HG03558 (cell line): Measurements from ENCODE around the gene BHLHE40.
"Not testable (repeated sequence)": the region's sequence is repeated elsewhere in the genome, so short reads cannot be mapped to it uniquely, and the experiment has no call there.

Experiments used
- ATAC-seq: cut with Tn5 transposase; IDR thresholded peaks from one replicate; pipeline ENCODE4 v1.9.1; 2021; ENCODE audit warnings: moderate number of reproducible peaks; ENCODE audit not compliant: unreplicated experiment; ENCODE audit errors: extremely low read depth

BHLHE40 gene

DNA sequence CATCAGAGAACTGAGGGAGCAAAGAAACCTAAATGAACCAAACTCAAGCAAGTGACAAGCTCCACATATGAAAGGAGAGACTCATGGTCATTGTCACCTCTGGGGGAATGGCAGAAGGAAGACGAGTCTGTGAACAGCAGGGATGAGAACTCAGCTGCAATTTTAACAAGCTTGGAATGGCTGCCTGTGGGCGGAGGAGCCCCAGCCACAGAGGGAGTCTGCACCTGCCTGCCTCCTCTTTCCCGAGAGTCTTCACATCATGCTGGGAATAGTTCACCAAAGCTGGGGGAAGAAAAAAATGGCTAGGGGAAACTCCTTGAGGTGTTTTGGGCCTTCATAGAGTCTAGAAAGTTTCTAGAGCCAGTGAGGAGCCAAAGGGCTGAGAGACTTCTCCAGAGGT lies 21.3 kb upstream of the BHLHE40 start:
- ATAC-seq = no peak

DNA sequence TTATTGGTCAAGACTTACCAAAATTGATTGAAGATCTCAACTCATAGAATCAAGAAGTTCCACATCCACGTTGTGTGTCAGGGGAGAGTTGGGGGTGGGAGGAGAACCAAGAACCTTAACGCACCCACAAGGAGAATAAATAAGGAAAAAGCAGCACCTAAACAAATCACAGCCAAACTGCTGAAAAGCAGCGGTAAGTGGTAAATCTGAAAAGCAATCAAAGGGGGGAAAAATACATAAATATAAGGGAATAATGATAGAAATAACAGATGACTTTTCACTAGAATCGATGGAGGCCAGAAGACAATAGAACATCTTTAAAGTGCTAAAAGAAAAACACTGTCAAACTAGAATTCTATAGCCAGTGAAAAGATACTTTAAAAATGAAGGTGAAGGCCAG lies 20.1 kb upstream of the BHLHE40 start:
- ATAC-seq = no peak

DNA sequence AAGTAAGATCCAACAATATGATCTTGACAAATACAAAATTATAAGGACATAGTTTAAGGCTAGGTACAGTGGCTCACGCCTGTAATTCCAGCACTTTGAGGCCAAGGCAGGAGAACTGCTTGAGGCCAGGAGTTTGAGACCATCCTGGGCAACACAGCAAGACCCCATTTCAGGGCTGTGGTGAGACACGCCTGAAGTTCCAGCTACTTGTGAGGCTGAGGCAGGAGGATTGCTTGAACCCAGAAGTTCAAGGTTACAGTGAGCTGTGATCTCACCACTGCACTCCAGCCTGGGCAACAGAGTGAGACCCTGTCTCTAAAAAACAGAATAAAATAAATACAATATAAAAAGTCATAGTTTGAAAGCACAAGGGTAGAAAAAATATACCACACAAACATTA lies 17.4 kb upstream of the BHLHE40 start:
- not testable (repeated sequence) for ATAC-seq

DNA sequence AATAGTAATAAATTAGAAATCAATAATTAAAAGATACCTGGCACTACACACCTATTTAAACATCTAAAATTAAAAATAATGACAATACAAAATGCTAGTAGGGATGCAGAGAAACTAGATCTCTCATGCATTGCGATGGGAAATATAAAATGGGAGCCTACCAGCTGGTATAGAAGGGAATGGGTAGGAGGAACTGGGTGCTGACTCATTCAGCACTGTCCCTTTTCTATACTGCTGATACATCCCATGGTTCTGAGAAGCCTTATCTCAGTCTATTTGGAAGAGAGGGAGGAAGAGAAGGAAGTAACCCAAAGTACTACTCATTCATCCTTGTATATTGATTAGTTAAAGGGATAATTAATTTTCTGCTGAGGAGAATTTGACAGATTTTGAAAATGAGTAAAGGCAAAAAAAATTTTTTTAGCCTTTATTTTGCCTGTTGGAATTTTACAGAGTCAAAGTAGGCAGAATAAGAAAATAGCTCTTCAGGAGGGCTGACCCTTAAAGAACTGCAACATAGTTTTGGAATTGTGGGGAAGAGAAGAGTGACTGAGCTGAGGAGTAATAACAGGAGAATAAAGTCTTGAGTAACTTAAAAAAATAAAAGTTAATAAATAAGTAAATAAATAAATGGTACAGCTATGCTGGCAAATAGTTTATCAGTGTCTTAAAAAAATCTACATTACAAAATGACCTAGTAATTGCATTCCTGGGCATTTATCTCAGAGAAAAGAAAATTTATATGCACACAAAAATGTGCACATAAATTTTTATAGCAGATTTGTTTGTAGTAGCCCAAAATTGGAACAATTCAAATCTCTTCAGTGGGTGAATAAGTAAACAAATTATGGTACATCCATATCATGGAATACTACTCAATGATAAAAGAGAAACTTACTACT lies 15.3 kb upstream of the BHLHE40 start:
- ATAC-seq = no peak

DNA sequence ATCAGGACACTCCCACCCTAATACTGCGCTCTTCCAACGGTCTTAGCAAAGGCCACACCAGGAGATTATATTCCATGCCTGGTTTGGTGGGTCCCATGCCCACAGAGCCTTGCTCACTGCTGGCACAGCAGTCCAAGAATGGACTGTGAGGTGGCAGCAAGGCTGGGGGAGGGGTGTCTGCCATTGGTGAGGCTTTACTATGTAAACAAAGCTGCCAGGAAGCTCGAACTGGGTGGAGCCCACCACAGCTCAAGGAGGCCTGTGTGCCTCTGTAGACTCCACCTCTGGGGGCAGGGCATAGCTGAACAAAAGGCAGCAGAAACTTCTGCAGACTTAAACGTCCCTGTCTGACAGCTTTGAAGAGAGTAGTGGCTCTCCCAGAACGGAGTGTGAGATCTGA lies 13.2 kb upstream of the BHLHE40 start:
- not testable (repeated sequence) for ATAC-seq

DNA sequence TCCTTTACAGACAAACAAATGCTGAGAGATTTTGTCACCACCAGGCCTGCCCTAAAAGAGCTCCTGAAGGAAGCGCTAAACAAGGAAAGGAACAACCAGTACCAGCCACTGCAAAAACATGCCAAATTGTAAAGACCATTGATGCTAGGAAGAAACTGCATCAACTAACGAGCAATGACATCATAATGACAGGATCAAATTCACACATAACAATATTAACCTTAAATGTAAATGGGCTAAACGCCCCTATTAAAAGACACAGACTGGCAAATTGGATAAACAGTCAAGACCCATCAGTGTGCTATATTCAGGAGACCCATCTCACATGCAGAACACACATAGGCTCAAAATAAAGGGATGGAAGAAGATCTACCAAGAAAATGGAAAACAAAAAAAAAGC lies 11.6 kb upstream of the BHLHE40 start:
- not testable (repeated sequence) for ATAC-seq

DNA sequence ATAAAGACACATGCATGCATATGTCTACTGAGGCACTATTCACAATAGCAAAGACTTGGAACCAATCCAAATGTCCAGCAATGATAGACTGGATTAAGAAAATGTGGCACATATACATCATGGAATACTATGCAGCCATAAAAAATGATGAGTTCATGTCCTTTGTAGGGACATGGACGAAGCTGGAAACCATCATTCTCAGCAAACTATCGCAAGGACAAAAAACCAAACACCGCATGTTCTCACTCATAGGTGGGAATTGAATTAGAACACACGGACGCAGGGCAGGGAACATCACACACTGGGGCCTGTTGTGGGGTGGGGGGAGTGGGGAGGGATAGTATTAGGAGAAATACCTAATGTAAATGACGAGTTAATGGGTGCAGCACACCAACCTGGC lies 7.8 kb upstream of the BHLHE40 start:
- ATAC-seq = not testable (repeated sequence)

DNA sequence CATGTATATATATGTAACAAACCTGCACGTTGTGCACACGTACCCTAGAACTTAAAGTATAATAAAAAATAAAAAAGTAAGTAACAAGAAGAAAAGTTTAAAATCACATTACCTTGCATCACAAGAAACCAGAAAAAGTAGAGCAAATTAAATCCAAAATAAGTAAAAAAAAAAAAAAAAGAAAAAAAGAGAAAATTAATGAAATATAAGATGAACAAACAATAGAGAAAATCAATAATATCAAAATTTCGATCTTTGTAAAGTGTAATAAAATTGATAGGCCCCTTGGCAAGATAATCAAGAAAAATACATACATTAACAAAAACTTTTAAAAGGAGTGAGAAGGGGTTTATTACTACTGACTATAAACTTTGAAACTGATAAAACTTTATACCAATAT lies 7.4 kb upstream of the BHLHE40 start:
- no peak for ATAC-seq

DNA sequence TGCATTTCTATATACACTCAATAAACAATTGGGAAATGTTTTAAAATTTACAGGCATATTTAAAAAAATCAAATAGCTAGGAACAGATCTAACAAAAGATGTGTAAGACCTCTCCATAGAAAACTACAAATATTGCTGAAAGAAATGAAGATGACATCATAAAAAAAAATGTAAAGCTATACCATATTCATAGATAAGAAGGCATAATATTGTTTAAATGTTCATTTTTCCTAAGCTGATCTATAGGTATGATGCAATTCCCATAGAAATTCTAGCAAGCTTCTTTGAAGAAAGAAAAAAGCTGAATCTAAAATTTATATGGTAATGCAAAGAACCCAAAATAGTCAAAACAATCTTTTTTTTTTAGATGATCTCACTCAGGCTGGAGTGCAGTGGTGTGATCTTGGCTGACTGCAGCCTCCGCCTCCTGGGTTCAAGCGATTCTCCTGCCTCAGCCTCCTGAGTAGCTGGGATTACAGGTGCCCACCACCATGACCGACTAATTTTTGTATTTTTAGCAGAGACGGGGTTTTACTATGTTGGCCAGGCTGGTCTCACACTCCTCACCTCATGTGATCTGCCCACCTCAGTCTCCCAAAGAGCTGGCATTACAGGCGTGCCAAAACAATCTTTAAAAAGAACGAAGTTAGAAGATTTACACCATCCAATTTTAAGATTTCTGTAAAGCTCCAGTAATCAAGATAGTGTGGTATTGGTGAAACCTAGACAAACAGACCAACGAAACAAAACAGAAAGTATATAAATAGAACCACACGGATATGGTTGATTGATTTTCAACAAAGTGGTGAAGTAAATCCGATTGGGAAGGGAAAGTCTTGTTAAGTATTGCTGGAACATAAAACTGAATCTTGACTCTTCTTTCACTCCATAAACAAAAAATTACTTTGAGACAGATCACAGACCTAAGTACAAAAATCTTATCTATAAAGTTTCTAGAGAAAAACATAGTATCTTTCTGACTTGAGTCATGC lies 6.3 kb upstream of the BHLHE40 start:
- no peak for ATAC-seq

DNA sequence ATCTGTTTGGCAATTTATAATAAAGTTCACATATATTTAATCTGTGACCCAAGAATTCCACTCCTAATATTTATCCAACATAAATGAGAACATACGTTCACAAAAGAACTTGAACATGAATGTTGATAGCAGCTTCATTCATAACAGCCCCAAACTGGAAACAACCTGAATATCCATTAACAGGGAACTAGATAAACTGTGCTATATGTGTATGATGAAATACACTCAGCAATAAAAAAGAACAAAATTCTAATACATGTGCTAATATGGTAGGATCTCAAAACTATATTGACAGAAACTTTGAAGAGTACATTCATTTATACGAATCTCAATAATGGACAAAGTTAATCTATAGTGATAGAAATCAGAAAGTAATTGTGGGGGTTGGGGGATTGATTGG lies 5.1 kb upstream of the BHLHE40 start:
- no peak for ATAC-seq

DNA sequence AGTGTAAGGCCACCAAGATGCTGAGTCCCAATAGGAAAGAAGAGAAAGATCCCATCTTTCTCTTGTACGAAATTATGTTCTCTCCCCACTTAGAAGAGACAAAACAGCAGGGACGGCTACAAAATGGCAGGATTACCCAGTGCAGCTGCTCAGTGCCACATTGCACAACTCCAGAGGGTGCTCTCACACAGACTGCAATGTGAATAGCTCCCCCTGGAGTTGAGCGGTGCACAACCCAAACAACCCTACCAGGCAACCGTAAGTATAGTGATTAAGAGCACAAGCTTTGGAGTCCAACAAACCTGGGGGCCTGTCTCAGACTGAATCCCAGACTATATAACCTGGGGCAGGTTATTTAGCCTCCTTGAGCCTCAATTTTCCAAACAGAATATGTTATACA lies 3.1 kb upstream of the BHLHE40 start:
- ATAC-seq = no peak

DNA sequence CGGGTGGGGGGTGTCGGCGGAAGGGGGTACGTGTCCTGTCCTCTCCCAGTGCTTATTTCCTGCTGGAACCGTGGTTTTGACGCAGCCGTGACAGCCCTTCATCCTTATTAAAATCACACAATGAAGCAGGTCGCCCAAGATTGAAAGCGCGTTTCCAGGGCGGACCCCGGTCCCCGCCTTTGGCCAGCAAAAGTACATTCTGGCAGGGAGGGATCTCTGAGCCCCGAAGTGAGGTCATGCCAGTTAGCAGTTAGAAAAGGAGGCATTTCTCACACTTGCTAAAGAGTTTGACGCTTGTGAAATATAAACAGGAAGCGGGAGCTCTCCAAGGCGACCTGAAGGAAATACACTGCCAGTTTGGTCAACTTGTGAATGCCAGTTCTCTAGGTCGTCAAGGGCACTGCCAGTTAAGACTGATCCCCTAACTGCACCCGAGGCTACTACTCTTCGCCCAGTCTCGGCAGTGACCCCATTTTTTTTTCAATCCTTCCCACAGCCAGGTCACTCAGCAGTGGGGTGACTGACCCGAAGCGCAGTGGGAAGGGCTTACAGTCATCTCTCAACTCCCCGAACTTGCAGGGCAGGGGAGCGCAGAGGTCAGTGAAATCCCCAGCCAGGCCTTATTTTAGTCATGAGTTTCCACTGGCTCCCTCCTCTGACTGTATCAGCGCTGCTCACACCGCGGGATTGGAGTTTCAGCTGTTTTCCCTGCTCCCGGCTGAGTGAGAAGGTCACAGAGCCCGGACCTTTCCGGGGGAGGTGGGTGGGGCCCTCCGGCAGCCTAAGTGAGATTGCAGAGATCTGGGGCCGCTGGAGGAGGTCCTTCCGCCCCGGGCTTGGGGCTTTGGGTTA lies 2.0 kb upstream of the BHLHE40 start:
- ATAC-seq = no peak

DNA sequence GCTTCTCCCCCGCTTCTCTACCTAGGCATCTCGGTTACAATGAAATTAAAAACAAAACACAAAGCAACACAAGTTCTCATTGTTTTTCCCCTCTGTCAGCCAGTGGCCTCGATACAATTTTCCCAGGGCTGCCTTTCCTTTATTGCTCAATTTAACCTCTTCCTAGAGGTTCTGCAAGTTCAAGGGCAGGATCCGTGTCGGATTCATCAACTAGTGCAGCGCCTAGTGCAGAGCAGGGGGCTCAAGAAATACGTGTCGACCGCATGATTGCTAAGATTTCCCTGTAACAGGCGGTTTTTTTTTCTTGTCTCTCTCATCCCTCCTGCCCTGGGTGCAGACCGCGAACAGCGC lies 1.4 kb upstream of the BHLHE40 start:
- no peak for ATAC-seq

DNA sequence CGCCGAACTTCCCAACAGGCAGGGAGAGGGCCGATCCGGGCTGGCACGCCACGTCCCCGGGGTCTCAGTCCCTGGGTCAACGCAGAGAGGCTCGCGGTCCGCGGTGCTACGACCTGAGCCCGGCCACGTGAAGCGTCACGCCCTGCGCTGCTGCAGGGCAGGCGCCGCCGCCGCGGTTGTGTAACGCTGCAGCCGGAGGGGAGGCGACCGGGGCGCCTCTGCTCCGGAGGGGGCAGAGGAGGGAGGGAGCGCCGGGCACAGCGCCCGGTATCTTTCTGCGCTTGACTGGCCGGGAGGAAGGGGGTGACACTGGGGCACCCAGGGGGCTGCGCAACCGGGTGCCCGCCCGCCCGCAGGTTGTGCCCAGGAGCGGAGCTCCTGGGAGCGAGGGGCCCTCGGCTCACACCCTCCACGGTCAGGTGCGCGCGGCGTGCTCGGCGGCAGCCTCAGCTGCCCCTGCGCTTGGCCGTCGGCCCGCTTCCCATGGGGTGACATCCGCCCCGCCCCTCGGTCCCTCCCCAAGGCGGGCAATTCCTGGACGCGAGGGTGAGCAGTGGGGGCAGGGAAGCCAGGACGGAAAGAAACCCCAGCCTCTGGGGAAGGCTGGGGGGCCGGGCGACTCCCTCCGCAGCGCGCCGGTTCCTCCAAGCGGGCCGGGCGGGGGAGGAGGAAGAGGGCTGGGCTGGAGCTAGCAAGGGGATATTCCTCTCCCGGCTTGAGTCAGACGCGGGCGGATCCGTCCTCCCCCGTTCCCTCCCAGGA lies 852 bp upstream of the BHLHE40 start:
- ATAC-seq = peak; percentile 26

DNA sequence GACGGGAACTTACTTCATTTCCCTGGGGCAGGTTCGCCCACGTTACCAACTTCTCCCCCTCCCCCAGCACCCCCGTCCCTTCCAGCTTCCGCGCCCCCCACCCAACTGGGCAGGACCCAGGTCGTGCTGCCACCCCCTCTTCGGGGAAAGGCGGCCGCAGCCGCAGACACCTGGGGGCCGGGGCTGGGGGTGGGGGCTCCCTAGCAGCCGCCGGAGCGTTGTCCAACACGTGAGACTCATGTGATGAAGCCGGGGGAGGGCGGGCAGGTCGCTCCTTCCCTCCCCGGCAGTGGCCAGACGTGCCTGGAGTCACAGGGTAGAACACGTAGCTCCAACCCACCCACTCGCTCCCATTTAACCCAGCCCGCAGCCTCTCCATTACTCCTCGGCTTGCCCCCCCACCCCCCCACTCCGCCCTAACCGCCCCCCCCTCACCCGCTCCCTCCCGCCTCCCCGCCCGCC lies 240 bp upstream of the BHLHE40 start:
- ATAC-seq = peak; percentile 21

DNA sequence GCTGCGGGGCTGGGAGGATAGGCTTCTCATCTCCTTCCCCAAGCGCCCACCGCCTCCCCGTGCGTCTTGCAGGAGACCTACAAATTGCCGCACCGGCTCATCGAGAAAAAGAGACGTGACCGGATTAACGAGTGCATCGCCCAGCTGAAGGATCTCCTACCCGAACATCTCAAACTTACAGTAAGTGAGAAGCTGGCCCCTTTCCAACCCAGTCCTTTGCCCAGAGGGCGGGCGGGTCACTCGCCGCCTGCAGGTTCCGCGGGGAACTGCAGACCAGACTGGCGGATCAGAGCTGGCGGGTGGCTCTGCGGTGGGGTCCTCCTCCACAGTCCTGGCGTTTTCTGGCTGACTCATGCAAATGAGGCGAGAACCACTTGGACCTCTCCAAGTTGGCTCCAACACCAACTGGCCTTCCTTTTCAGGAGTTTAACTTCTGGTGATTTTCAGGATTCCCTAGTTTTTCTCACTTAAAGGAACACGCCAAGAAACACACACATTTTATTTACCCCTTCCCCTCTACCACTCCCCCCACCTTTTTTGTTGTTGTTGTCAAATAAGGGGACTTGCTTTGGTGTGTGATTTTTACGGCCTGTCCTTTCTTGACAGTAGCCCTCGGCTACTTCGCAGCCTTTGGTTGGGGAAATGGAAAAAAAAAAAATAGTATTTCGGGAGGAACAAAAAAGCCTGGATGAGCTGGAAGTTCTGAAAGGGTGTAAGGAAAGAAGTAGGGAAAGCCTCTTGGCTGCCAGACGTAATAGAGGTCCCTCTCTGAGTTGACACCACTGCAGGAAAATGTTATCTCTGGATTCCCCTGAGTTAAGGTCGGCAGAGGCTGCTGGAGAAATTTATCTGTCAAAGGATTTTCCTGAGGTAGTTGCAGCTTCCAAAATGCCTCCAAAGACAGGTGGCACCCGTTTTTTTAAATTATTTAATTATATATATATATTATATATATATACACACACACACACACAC lies 1.3 kb downstream of the BHLHE40 start:
- ATAC-seq = no peak

DNA sequence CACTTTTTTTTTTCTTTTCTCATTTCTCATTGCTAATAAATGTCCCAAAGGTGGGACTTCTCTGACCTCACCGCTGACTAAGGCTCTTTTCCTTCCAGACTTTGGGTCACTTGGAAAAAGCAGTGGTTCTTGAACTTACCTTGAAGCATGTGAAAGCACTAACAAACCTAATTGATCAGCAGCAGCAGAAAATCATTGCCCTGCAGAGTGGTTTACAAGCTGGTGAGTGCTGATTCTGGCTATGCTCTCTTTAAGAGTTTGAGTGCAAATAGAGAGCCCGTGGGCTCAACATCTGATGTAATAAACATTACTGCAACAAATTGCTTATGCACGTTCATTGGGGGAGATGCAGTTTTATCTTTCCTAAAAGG lies 2.0 kb downstream of the BHLHE40 start:
- ATAC-seq = no peak
